Body of pancreas (tissue), 4 donors: ENCODE data around the gene GALNT16.

Experiments
- CTCF ChIP-seq, 7 experiments: fragments of 450-650 bp in 4 of 7; fragments of 200-600 bp in 3 of 7; sonication (generic) in 3 of 7; IDR thresholded peaks; one replicate each; pipeline ENCODE4 v1.5.1; 2016 to 2019; ENCODE audit warnings: antibody characterized with exemption in 7 of 7
- POLR2A ChIP-seq, 3 donors: fragments of 450-650 bp; IDR thresholded peaks; one replicate each; pipeline ENCODE4 v1.6.1; 2016; ENCODE audit warnings: antibody characterized with exemption in 3 of 3, mild to moderate bottlenecking in 2 of 3

DNA sequence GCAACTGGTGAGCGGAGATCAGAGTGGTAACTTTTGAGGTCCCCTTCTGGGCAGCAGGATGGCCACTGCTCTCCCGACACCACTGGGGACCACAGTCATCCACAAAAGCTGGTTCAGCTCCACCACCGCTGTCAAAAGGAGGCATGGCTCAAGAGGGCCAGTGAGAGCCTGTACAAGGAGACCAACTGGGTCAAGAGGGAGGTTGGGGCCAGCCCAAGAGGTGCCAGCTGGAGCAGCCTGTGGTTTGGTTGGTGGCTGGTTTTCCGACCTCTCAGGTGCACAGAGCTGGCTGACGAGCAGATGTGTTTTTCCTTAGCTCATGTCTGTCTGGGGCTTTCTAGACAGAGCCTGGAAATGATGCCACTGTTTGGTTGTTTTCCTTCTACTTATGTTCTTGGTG is 78.0 kb downstream of the GALNT16 start:
- no peak for TF ChIP-seq CTCF (IDR thresholded peaks at IDR 0.05)
- TF ChIP-seq POLR2A (IDR thresholded peaks at IDR 0.05) = no peak
